Uterus (tissue), 2 donors: Measurements from ENCODE around the gene LINGO4.

Source experiments
- POLR2A ChIP-seq, 2 donors: fragments of 450-650 bp; IDR thresholded peaks; one replicate each; pipeline ENCODE4 v1.6.1; 2016; ENCODE audit warnings: antibody characterized with exemption in 2 of 2, mild to moderate bottlenecking in 1 of 2, moderate library complexity in 1 of 2
- TF ChIP-seq, protein P1 (sequence below), 4 experiments: fragments of 200-600 bp in 2 of 4; fragments of 450-650 bp in 2 of 4; sonication (generic) in 2 of 4; IDR thresholded peaks; one replicate each; pipeline ENCODE4 v1.5.1; 2016 to 2019; ENCODE audit warnings: antibody characterized with exemption in 4 of 4, mild to moderate bottlenecking in 2 of 4, moderate library complexity in 1 of 4

DNA sequence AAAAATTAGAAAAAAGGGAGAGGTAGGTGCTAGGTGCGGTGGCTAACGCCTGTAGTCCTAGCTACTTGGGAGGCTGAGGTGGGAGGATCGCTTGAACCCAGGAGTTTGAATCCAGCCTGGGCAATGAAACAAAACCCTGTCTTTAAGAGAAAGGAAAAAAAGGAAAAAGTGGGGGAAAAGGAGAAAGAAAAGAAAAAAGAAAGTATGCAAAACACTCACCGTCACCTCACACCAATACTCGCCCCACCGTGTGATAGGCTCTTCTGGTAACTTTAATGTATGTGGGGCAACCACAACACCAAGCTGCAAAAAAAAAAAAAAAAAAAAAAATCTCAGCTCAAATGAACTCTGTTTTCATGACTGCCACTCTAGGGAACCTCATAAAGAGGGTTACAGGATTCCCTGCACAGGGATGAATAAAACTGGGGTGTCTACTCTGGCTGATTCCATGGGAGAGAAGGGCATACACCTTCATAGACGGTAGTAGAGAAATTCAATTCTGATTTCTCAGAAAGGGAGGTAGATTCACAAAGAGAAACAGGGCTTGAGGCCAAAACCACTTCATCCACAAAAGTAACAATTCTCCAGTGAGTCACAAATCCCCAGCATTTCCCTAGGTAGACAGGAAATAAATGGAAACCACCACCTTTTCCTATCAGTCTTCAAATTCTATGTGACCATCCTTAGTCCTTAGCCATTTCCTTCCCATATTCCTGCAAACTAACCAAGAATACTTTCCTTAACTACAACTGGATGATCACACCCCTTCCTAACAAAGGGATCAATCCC is 44.4 kb downstream of the LINGO4 start:
- TF ChIP-seq, protein P1, sequence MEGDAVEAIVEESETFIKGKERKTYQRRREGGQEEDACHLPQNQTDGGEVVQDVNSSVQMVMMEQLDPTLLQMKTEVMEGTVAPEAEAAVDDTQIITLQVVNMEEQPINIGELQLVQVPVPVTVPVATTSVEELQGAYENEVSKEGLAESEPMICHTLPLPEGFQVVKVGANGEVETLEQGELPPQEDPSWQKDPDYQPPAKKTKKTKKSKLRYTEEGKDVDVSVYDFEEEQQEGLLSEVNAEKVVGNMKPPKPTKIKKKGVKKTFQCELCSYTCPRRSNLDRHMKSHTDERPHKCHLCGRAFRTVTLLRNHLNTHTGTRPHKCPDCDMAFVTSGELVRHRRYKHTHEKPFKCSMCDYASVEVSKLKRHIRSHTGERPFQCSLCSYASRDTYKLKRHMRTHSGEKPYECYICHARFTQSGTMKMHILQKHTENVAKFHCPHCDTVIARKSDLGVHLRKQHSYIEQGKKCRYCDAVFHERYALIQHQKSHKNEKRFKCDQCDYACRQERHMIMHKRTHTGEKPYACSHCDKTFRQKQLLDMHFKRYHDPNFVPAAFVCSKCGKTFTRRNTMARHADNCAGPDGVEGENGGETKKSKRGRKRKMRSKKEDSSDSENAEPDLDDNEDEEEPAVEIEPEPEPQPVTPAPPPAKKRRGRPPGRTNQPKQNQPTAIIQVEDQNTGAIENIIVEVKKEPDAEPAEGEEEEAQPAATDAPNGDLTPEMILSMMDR (IDR thresholded peaks at IDR 0.05), result no peak
- no peak for TF ChIP-seq POLR2A (IDR thresholded peaks at IDR 0.05)
